Stimulated activated CD4-positive, alpha-beta T cell treated with anti-CD3 and anti-CD28 coated beads, Interleukin-1b, Interleukin-23, amount 100 ng/mL, for 4 hours (primary cell): ENCODE data around the gene AGMAT.
A peak's percentile ranks its signal among the peaks of the same experiment; 100 is the strongest.

Experiments used
- DNase-seq, 2 donors: peaks; one replicate each; pipeline ENCODE4 v3.0.0-alpha.2; 2020; ENCODE audit warnings: low read depth in 2 of 2

The AGMAT gene

GRCh38 chr1:15584489-15585363, at the start of gene AGMAT:
Gene AGMAT (minus strand): TSS chr1:15585051. CDS start chr1:15584967, 84 bp downstream.
- peak; percentile 49 to 58 for DNase-seq

DNA sequence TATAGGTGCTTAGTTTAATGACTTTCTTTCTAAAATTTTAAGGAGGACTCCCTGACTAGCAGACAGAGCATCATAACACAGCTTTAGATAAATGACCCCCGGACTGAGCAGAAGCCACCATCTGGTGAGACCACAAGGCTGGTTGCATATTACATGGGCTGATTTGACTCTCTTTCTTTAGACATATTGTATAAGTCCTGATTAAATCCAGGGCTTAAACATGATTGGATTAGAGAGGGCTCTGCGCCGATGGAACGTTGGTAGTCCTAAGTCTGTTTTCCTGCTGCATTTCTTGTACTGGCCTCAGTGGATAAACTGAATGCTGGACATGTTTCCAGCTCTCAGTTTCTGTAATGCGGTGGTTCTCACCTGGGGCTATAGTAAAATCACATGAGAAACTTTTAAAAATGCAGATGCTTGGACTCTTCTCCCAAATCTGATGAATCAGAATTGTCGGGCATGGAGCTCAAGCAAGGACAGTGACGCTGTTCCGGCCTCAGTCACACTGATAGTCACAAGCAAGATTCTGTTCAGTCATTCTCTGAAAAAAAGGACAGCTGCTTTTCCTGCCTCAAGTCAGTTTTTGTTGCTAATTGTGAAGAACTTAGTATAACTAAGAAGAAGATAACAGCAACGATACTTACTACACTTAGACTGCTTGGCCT, 49.0 kb upstream of the AGMAT start:
- no peak for DNase-seq

DNA sequence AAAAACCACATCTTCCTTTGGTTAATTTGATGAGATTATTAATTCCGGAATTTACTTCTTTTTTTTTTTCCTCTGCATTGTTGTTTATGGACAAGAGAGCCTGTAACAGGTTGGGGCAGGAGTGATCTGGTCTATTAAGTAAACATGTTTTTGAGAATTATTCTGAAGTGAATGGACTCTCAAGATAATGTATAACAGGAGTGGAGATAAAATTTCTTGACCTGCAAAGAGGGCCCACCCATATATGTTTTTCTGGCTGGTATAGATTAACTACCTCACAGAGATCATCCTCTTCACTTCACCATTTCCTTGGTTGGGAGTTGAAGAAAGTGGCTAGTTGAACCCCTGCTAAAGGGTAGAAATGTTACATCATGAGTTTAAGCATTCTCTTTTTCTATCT, 43.2 kb upstream of the AGMAT start:
- DNase-seq, result no peak

DNA sequence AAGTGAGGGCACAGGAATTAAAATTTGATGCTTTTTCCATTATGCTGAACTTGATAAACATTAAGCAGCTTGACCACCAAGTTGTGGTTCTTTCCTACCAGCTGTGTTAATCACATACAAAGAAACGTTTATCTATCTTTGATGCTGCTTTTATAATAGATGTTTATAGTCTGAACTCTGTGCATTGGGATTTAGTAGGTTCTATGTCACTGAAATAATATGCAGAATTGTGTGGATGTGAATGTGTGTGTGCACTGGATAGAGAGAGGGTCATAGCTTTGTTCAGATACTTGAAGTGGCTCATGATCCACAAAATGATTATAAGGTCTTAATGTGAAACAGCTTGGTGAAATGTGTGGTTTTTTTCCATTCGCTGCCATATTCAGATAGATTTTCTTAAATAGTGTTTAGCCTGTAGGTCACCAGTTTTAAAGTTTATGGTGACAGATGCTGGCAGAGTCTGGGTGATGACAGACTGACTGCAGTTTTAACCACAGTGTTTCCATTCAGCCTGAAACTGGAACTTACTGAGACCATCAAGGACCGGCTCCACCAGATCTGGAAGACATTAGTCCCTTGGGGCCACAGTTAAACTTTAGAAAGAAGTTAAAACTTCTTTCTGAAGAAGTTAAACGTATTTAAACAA, 42.6 kb upstream of the AGMAT start:
- no peak for DNase-seq

DNA sequence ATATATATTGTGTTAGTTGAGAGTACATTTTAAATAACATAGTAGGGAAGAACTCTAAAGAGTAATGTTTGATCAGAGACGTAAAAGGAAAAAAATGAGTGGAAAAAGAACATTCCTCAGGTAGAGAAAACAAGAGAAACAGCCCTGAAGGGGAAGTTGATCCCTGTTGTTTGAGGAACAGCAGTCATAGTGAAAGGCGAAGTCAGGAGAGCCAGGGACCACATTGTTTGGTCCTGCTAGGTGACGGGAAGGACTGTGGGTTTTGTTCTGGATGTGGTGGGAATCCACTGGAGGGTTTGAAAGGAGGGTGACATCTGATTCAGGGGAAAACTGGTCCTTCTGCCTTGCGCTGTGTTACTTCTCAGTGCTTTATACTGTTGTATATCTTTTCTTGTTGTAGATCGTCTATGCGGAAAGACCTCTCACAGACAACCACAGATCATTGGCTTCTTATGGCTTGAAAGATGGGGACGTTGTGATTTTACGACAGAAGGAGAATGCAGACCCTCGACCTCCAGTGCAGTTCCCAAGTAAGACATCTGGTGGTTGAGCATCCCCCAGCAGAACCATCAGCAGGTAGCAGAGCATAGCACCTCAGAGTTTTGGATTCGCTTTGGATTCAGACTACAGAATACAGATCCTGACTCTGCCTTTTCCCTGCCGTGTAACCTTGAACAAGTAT, 41.6 kb upstream of the AGMAT start:
- no peak for DNase-seq

- DNase-seq, result no peak
Observed at GRCh38 chr1:15625056-15625917, 40.4 kb upstream of the AGMAT start.

GRCh38 chr1:15624133-15624714, 39.4 kb upstream of the AGMAT start:
- no peak for DNase-seq

DNA sequence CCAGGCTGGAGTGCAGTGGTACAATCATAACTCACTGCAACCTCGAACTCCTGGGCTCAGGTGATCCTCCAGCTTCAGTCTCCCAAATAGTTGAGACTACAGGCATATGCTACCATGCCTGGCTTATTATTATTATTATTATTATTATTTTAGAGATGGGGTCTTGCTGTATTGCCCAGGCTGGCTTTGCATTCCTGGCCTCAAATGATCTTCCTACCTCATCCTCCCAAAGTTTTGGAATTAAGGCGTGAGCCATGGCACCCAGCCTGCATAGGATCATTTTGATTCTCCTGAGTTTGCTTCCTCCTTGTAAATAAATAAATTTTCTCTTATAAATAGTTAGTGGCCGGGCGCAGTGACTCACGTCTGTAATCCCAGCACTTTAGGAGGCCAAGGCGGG, 38.6 kb upstream of the AGMAT start:
- no peak for DNase-seq

DNA sequence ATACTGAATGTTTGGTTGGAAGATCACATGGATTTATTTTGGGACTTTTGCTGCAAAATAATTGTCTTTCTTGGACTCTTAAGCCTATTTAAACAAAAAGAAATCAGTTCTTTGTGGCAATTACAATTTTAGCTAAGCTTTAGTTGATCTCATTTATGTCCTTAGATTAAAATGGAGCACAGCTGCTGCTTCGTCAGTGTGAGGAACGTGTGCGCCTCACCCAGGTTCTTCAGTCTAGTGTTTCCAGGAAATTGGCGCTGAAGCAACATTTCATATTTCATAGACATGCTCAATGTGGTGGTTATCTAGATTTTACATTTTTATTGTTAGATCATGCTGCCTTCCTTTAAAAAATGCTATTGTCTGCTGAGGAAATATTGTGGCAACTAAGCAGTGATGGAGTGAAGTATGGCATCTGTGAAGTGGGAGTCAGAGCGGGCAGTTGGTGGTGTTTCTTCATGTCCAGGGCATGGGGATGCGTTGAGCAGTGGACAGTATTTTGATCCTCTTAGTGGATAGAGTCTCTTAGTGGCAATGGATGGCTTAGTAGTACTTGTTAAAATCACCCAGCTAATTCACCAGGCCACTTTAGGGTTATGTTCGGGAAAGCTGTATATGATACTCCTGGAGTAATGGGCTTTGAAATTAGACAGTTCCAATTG, 38.0 kb upstream of the AGMAT start:
- no peak for DNase-seq

DNA sequence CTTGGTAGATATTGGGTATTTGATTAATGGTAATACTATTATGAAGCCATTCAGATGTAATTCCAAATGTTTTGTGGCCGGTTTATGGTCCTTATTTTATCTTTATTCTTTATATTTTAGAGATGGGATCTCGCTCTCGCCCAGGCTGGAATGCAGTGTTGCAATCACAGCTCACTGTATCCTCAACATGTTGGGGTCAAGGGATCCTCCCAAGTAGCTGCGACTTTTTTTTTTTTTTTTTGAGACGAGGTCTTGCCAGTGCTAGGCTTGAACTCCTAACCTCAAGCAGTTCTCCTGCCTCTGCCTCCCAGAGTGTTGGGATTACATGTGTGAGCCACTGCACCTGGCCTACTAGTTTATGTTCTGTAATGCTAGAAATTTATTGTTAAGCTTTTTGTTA, 37.1 kb upstream of the AGMAT start:
- no peak for DNase-seq

DNA sequence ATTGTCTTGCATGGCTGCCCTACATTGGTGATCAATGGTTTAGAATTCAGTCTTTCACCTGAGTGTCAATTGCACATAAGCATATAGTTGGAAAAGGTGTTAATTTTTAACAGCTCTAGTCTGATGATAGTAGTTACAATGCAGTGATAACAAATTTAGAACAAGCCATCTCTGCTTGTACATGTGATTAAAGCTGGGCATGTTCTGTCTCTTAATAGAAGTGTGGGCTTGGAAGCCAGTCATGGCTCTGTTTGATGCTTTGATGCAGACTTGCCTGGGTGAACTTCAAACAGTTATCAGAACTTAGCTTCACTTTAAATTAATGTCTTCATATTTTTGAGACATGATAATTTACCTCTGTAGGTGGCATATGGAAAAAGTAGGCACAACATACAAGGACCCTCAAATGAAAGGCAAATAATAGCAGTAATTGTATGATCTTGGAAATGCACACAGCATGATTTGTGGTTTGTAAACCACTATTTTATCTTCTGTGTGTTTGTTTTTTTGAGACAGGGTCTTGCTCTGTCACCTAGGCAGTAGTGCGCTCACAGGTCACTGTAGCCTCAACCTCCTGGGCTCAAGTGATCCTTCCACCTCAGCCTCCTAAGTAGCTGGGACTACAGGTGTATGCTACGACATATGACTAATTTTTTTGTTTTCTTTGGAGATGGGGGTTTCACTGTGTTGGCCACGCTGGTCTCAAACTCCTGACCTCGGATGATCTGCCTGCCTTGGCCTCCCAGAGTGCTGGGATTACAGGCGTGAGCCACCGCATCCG, 36.2 kb upstream of the AGMAT start:
- no peak for DNase-seq

GRCh38 chr1:15620155-15620545, 35.3 kb upstream of the AGMAT start:
- no peak for DNase-seq

DNA sequence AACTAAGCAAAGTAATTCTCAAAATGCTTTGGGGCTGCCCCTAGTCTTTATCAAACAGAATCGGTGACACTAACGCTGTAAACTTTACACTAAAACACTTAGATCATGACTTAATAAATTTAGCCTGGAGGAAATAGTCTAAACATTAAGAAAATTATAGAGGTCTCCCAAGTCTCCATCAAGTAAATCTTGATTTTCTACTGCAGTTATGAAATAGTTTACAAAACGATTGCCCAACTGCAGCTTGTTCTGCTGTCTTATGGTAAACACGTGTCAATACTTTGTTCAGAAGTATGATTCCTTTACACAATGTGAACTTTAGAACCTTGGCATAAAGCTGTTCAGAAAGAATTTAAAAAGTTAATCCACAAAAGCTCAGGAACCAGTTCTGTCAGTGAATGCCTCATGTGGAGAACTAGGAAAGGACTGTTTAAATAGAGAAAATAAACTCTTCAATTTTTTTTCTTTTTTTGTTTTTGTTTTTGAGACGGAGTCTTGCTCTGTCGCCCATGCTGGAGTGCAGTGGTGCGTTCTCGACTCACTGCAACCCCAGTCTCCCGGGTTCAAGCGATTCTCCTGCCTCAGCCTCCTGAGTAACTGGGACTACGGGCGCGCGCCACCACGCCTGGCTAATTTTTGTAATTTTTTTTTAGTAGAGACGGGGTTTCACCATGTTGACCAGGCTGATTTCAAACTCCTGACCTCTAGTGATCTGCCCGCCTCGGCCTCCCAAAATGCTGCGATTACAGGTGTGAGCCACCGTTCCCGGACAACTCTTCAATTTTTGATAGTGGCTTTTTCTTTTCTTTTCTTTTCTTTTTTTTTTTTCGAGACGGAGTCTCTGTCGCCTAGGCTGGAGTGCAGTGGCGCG, 34.0 kb upstream of the AGMAT start:
- no peak for DNase-seq

- DNase-seq, result no peak
Observed at GRCh38 chr1:15618077-15618654, 33.3 kb upstream of the AGMAT start.

GRCh38 chr1:15617173-15618076, 32.6 kb upstream of the AGMAT start, which contains the start of gene DDI2:
Gene DDI2 (plus strand): TSS chr1:15617458. CDS start chr1:15617671, 213 bp downstream.
- peak; percentile 89 to 93 for DNase-seq

GRCh38 chr1:15616373-15617172, 31.7 kb upstream of the AGMAT start:
- peak in 1 of 2 donors; percentile 6 for DNase-seq
